ENCODE results near the gene PRDM2.

Gene PRDM2

DNA sequence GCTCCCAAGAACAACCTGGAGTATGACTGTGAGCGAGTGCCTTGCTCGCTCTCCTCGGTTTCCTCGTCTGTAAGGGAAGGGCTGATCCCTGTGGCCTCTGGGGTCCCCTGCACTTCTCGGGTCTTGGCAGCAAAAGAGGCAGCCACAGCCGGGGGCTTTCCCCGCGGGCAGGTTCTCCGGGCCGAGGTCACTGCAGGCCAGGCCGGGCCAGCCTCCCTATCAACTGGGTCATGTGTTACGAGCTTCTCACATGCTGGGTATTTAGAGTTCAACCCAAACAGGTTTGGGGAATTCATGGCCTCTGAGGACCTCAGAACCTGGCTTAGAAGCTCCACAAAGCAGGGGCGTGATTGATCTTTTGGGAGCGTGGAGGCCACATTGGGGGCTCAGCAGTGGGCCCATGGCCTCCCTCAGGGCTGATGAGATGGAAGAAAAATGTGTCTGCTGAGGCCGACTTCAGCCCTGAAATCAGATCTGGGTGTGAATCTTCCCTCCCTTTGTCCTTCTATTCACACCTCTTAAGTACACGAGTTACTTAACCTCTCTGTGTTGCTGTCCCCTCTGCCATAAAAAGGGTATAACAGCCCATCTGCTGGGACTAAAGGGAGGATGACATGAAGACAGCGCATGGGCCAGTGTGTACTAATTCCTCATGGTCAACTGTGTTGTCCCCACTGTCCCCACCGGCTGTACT, 103.7 kb downstream of the PRDM2 start:
- ChIA-PET POLR2A (ENCODE audit: low non-redundant PET) (no interaction called here), CTCF (interaction anchor here (0.6 kb wide), 1 partner anchor 151 kb away, joined by 3 read pairs; no protein-coding TSS in a partner anchor)
- H3K27ac ChIP-seq = no peak overlapping the region
- TF ChIP-seq, protein P1, sequence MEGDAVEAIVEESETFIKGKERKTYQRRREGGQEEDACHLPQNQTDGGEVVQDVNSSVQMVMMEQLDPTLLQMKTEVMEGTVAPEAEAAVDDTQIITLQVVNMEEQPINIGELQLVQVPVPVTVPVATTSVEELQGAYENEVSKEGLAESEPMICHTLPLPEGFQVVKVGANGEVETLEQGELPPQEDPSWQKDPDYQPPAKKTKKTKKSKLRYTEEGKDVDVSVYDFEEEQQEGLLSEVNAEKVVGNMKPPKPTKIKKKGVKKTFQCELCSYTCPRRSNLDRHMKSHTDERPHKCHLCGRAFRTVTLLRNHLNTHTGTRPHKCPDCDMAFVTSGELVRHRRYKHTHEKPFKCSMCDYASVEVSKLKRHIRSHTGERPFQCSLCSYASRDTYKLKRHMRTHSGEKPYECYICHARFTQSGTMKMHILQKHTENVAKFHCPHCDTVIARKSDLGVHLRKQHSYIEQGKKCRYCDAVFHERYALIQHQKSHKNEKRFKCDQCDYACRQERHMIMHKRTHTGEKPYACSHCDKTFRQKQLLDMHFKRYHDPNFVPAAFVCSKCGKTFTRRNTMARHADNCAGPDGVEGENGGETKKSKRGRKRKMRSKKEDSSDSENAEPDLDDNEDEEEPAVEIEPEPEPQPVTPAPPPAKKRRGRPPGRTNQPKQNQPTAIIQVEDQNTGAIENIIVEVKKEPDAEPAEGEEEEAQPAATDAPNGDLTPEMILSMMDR (conservative IDR thresholded peaks at IDR 0.05; ENCODE audit: low read depth) = no peak
- DNase-seq (ENCODE audit: low spot score) = no peak

DNA sequence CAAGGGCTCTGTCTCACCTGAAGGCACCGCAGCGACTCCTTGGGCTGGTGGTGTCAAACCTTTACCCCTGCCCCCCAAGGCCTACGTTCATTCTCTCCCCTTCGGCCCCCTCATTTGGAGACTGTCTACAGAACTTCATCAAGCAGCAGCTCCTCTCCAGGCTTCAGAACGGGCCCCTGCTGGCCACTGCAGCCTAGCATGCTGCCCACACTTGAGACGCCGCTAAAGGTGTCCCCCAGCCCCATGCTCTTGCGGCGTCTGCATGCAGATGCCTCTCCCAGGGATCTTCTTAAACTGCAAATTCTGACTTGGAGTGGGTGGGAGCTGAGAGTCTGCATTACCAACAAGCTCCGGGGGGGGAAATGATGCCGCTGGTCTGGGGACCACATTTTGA, 104.2 kb downstream of the PRDM2 start:
- TF ChIP-seq, protein P1 (conservative IDR thresholded peaks at IDR 0.05; ENCODE audit: low read depth) = no peak
- no peak overlapping the region for H3K27ac ChIP-seq
- ChIA-PET POLR2A (ENCODE audit: low non-redundant PET) (no interaction called here), CTCF (interaction anchor here (0.6 kb wide), 1 partner anchor 151 kb away, joined by 3 read pairs; no protein-coding TSS in a partner anchor)
- no peak for DNase-seq (ENCODE audit: low spot score)

DNA sequence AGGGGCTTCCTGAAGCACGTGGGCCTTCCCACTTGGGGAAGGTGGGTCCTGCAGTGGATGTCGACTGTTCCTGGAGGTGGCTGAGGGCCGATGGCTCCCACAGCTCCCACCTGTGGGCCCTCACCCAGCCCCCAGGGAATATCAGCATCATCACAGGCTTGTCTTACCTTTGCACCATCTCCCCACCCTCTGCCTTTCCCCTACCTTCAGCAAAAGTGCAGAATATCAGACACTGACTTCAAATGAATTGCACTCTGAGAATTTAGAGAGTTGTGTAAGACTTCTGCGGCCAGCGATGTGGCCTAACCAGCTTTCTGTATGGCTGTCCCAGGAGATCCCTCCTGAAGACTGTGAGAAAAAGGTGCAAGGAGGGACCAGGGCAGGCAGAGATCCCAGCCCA, 105.4 kb downstream of the PRDM2 start:
- H3K27ac ChIP-seq = no peak overlapping the region
- TF ChIP-seq, protein P1 (conservative IDR thresholded peaks at IDR 0.05; ENCODE audit: low read depth) = no peak
- POLR2A ChIA-PET (ENCODE audit: low non-redundant PET) = no interaction called here
- no peak for DNase-seq (ENCODE audit: low spot score)
- CTCF ChIA-PET = no interaction called here

DNA sequence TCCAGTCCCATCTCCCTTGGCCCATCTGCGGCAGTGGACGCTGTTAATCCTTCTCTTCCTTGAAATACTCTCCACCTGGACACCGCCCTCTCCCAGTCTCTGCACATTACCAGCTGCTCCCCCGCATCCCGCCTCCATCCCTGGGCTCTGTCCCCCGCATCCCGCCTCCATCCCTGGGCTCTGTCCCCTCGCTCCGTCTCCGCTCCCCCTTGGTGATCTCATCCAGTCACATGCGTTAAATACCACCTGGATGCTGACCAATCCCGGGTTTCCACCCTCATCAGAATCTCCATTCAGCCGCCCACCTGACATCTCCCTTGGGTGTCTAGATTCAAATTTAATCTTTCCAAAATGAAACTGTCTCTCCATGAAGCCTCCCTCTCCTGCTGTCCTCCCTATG, 106.1 kb downstream of the PRDM2 start:
- ChIA-PET POLR2A (ENCODE audit: low non-redundant PET) (no interaction called here), CTCF (no interaction called here)

DNA sequence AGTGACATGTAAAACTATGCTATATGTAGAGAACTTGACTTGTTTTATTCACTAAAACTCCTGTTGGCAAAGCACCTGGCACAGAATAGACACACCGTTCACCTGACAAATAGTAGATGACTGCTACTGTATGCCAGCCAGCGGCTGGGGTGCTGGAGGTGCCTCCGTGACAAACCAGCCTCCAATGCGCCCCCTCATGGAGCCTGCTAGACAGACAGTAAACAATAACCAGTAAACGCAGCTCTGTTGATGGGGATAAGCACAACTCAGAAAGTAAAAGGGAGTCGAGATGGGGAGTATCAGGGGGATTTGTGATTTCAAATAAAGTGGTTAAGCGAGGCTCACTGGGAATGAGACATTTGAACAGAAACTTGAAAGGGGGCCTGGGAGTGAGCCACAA, 107.2 kb downstream of the PRDM2 start:
- no peak overlapping the region for H3K27ac ChIP-seq
- ChIA-PET POLR2A (ENCODE audit: low non-redundant PET) (no interaction called here), CTCF (interaction anchor here (0.6 kb wide), 2 partner anchors 53 to 118 kb away, joined by 3 read pairs; no protein-coding TSS in a partner anchor)
- peak; percentile 35 for DNase-seq (ENCODE audit: low spot score)
- TF ChIP-seq, protein P1 (conservative IDR thresholded peaks at IDR 0.05; ENCODE audit: low read depth) = no peak; the same call in 1 of the 2 replicates

More for the DNA sequence above, 106.1 kb downstream of the PRDM2 start:
- TF ChIP-seq, protein P1 (conservative IDR thresholded peaks at IDR 0.05; ENCODE audit: low read depth) = no peak
- DNase-seq (ENCODE audit: low spot score) = no peak
- H3K27ac ChIP-seq = no peak overlapping the region

GRCh38 chr1:13808729-13809131, 108.7 kb downstream of the PRDM2 start:
- POLR2A ChIA-PET (ENCODE audit: low non-redundant PET) = no interaction called here
- CTCF ChIA-PET = interaction anchor here (0.8 kb wide), 1 partner anchor 54 kb away, joined by 5 read pairs; no protein-coding TSS in a partner anchor
- peak; percentile 31 for DNase-seq (ENCODE audit: low spot score)
- TF ChIP-seq, protein P1 (conservative IDR thresholded peaks at IDR 0.05; ENCODE audit: low read depth) = no peak
- H3K27ac ChIP-seq = peak overlapping the region; percentile 2; the same call in 1 of the 2 replicates
